Breast epithelium (tissue), 3 donors: ENCODE measurements around the gene SCD5.

ENCODE experiments used
- CTCF ChIP-seq, 3 donors: fragments of 450-650 bp; IDR thresholded peaks; one replicate each; pipeline ENCODE4 v1.5.1; 2016 to 2017; ENCODE audit warnings: antibody characterized with exemption in 3 of 3, mild to moderate bottlenecking in 3 of 3, moderate library complexity in 3 of 3
- POLR2A ChIP-seq: fragments of 450-650 bp; IDR thresholded peaks from one replicate; pipeline ENCODE4 v1.6.1; 2016; ENCODE audit warnings: antibody characterized with exemption, mild to moderate bottlenecking, moderate library complexity
- POLR2AphosphoS5 ChIP-seq, 3 donors: sonication (generic); formaldehyde crosslinking; IDR thresholded peaks; one replicate each; pipeline ENCODE4 v1.6.1; 2017; ENCODE audit warnings: antibody characterized with exemption in 3 of 3

DNA sequence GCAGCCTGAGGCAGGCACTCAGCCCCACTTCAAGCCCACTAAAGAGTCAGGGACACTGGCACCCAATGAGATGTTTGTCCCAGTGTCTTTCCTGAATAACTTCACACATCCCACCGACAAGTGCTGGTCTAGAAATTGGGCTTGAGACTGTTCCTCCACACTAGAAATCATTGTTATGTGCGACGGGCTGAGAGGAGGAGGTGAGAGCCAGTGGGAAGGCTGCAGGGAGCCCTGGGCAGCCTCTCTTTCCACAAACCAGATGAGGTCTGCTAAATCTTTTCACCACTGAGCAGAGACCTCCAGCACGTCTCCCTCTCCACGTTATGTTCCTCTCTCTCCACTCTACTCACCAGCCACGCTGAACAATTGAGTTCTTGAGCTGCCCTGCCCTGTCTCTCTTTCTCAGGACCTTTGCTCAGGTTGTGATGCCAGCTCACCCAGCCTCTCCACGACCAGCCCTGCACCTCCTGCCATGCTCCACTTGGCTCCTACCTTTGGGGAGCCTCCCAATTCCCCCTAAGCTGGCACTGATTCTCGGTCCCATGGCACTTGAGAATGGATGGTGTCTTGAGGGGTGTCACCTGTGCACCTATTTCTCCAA, 8.4 kb downstream of the SCD5 start:
- TF ChIP-seq POLR2AphosphoS5 (IDR thresholded peaks at IDR 0.05) (no peak), CTCF (IDR thresholded peaks at IDR 0.05) (no peak), POLR2A (no peak)
